IMR-90 (cell line): ENCODE measurements around the gene PLD2. TPM values are rescaled to one million over a fixed set of nuclear protein-coding genes. Genes with fewer than 3 reads are reported as not detected.

ENCODE experiments used
- ATAC-seq: fragments of 200-7000 bp; cut with Tn5 transposase; 2 replicates; pipeline ENCODE4 v1.9.1; 2020; ENCODE audit warnings: low read depth, mild to moderate bottlenecking, moderate library complexity
- BruUV-seq: library from RNA; stranded (reverse); fragments of 400-500 nt; replicated peaks from 2 replicates; lab custom pipeline; 2021; lab: Mats Ljungman, UMichigan
- CTCF ChIA-PET: fragments of 300-600 bp; formaldehyde crosslinking; extraction: SDS; loops from one replicate; lab custom pipeline; 2021; ENCODE audit warnings: antibody characterized with exemption; lab: Yijun Ruan, JAX
- POLR2A ChIA-PET: fragments of 300-600 bp; sonication (Branson Sonifier 250); formaldehyde crosslinking; loops from one replicate; lab custom pipeline; 2022; ENCODE audit warnings: antibody characterized with exemption; ENCODE audit not compliant: unreplicated experiment; lab: Charles Lee
- DNase-seq: peaks from one replicate; pipeline ENCODE4 v3.0.0; 2013
- H2AFZ ChIP-seq: replicated peaks from 2 replicates; pipeline ENCODE3; 2013; ENCODE audit warnings: low read length, mild to moderate bottlenecking; ENCODE audit not compliant: poor library complexity
- H2AK5ac ChIP-seq: 2 replicates; pipeline ENCODE4 v1.6.1; 2013; ENCODE audit warnings: low read depth, low read length, inconsistent platforms
- H2AK9ac ChIP-seq: replicated peaks from 2 replicates; pipeline ENCODE3; 2013; ENCODE audit warnings: mild to moderate bottlenecking, low read depth, low read length, moderate library complexity; ENCODE audit not compliant: poor library complexity
- H2BK120ac ChIP-seq: 2 replicates; pipeline ENCODE4 v1.6.1; 2013; ENCODE audit warnings: low read depth, low read length, inconsistent platforms
- H2BK15ac ChIP-seq: 3 replicates; pipeline ENCODE4 v1.6.1; 2013; ENCODE audit warnings: low read depth, low read length, inconsistent platforms
- H2BK20ac ChIP-seq: 2 replicates; pipeline ENCODE4 v1.6.1; 2013; ENCODE audit warnings: low read depth, mild to moderate bottlenecking, inconsistent platforms, low read length, moderate library complexity
- H2BK5ac ChIP-seq: 2 replicates; pipeline ENCODE4 v1.6.1; 2013; ENCODE audit warnings: mild to moderate bottlenecking, low read depth, low read length, inconsistent platforms; ENCODE audit not compliant: poor library complexity, severe bottlenecking
- H3K14ac ChIP-seq: replicated peaks from 2 replicates; pipeline ENCODE4 v1.6.1; 2013; ENCODE audit warnings: low read depth, low read length, inconsistent platforms
- H3K18ac ChIP-seq: 2 replicates; pipeline ENCODE4 v1.6.1; 2013; ENCODE audit warnings: low read depth, low read length, control low read depth
- H3K23ac ChIP-seq: 2 replicates; pipeline ENCODE4 v1.6.1; 2013; ENCODE audit warnings: low read depth, low read length, inconsistent platforms
- H3K27ac ChIP-seq: 2 replicates; pipeline ENCODE4 v1.5.1; 2013; ENCODE audit warnings: mild to moderate bottlenecking, control low read depth, low read length; ENCODE audit not compliant: insufficient read depth
- H3K27me3 ChIP-seq: 2 replicates; pipeline ENCODE4 v1.6.1; 2013; ENCODE audit warnings: low read length; ENCODE audit not compliant: control insufficient read depth, insufficient read depth
- H3K36me3 ChIP-seq: 2 replicates; pipeline ENCODE4 v1.6.1; 2013; ENCODE audit warnings: low read length, mixed read lengths; ENCODE audit not compliant: control insufficient read depth, insufficient read depth
- H3K4ac ChIP-seq: 2 replicates; pipeline ENCODE4 v1.6.1; 2013; ENCODE audit warnings: low read depth, low read length, inconsistent platforms
- H3K4me1 ChIP-seq: 2 replicates; pipeline ENCODE4 v1.6.1; 2013; ENCODE audit warnings: low read length, mixed read lengths; ENCODE audit not compliant: control insufficient read depth, insufficient read depth
- H3K4me2 ChIP-seq: 2 replicates; pipeline ENCODE4 v1.6.1; 2013; ENCODE audit warnings: low read depth, mild to moderate bottlenecking, control low read depth, low read length, moderate library complexity
- H3K4me3 ChIP-seq: 2 replicates; pipeline ENCODE4 v1.5.1; 2013; ENCODE audit warnings: low read depth, mild to moderate bottlenecking, control low read depth, low read length, moderate library complexity; ENCODE audit not compliant: insufficient read depth
- H3K56ac ChIP-seq: 2 replicates; pipeline ENCODE4 v1.6.1; 2013; ENCODE audit warnings: low read length, inconsistent platforms; ENCODE audit not compliant: insufficient read depth; ENCODE audit errors: extremely low read depth
- H3K79me1 ChIP-seq, 2 experiments: 2 replicates each; pipeline ENCODE4 v1.6.1; 2013; ENCODE audit warnings: low read length in 2 of 2, inconsistent platforms in 1 of 2, low read depth in 1 of 2
- H3K9ac ChIP-seq: 2 replicates; pipeline ENCODE4 v1.6.1; 2013; ENCODE audit warnings: low read depth, low read length, control low read depth
- H3K9me1 ChIP-seq: 2 replicates; pipeline ENCODE4 v1.6.1; 2013; ENCODE audit warnings: low read length, inconsistent platforms; ENCODE audit not compliant: insufficient read depth
- H3K9me3 ChIP-seq: 2 replicates; pipeline ENCODE4 v1.6.1; 2013; ENCODE audit warnings: low read length; ENCODE audit not compliant: control insufficient read depth, insufficient read depth
- H4K20me1 ChIP-seq: 2 replicates; pipeline ENCODE4 v1.6.1; 2013; ENCODE audit warnings: low read length, inconsistent platforms; ENCODE audit not compliant: insufficient read depth
- H4K5ac ChIP-seq: 2 replicates; pipeline ENCODE4 v1.6.1; 2013; ENCODE audit warnings: mild to moderate bottlenecking, low read depth, low read length, control low read depth
- H4K8ac ChIP-seq, 2 experiments: 2 replicates each; pipeline ENCODE4 v1.6.1; 2013; ENCODE audit warnings: low read depth in 2 of 2, low read length in 2 of 2, control low read depth in 1 of 2, inconsistent platforms in 1 of 2
- H4K91ac ChIP-seq: 2 replicates; pipeline ENCODE4 v1.6.1; 2013; ENCODE audit warnings: low read depth, low read length, inconsistent platforms; ENCODE audit not compliant: insufficient read depth
- CHD1 ChIP-seq: IDR thresholded peaks from 2 replicates; pipeline ENCODE4 v1.6.1; 2012; ENCODE audit warnings: low read depth, low read length, improper control_type of control experiment
- FOS ChIP-seq: fragments of 150-350 bp; IDR thresholded peaks from 2 replicates; pipeline ENCODE4 v1.6.1; 2016; ENCODE audit warnings: low read depth, low read length
- RAD21 ChIP-seq: IDR thresholded peaks from 2 replicates; pipeline ENCODE4 v1.6.1; 2012; ENCODE audit warnings: low read length, improper control_type of control experiment
- SMC3 ChIP-seq: fragments of 150-350 bp; IDR thresholded peaks from 2 replicates; pipeline ENCODE4 v1.6.1; 2016; ENCODE audit warnings: low read depth, mild to moderate bottlenecking, antibody characterized with exemption, low read length, moderate library complexity
- WGBS, 2 experiments: methylation state at CpG; one replicate each; pipeline versions ENCODE4 v1.1.5 to v1.1.7; 2013; ENCODE audit warnings: missing lambda C conversion rate in 2 of 2; ENCODE audit not compliant: insufficient read length in 1 of 2; ENCODE audit errors: extremely low coverage in 2 of 2; 5-methylcytosine and 5-hydroxymethylcytosine counted together
- dilution Hi-C: fragments of 300-500 bp; cut with HindIII; formaldehyde crosslinking; loops from one replicate; pipeline ENCODE4 v1.14.3; 2018; ENCODE audit warnings: low sequenced_read_pairs; ENCODE audit not compliant: unreplicated experiment
- in situ Hi-C: fragments of 300-500 bp; cut with MboI; formaldehyde crosslinking; loops from 3 replicates; pipeline ENCODE4 v1.14.3; 2019; ENCODE audit warnings: low sequenced_read_pairs, inconsistent platforms, mixed read lengths
- intact Hi-C: fragments of 100-400 bp; cut with micrococcal nuclease; formaldehyde crosslinking; loops from 2 replicates; pipeline ENCODE4 v1.10.0; 2022
- polyA plus RNA-seq, 3 experiments: library from polyadenylated mRNA; depleted of rRNA; stranded (reverse); fragments of >200 nt; gene quantifications; 2 replicates each; pipeline ENCODE4 v1.2.3, GENCODE V29; 2012; ENCODE audit warnings: low replicate concordance in 1 of 3
- total RNA-seq: library from RNA; depleted of rRNA; stranded (reverse); fragments of >200 nt; gene quantifications from 2 replicates; pipeline ENCODE4 v1.2.3, GENCODE V29; 2012

Gene PLD2
- total and polyA plus RNA-seq, 2 of the 4 experiments (the other 2 are of a cell fraction): 12.5 to 28.0 TPM

- Histone ChIP-seq H3K4me3 (no peak overlapping the region), H3K14ac (no peak overlapping the region), H4K20me1 (peaks cover 65% of the 10 kb centered on the region), H2BK20ac (no peak overlapping the region), H3K56ac (no peak overlapping the region), H3K79me1 (peaks cover 44 to 77% of the 10 kb centered on the region in 2 experiments), H3K4me2 (no peak overlapping the region), H2BK5ac (no peak overlapping the region), H3K9me3 (no peaks in the 10 kb centered on the region), H2AFZ (no peak overlapping the region), H2BK120ac (no peak overlapping the region), H4K91ac (no peak overlapping the region), H2BK15ac (no peak overlapping the region), H4K5ac (no peak overlapping the region), H3K36me3 (no peaks in the 10 kb centered on the region), H3K9me1 (peaks cover 17% of the 10 kb centered on the region), H2AK9ac (no peak overlapping the region), H3K18ac (no peak overlapping the region), H3K4ac (no peak overlapping the region), H2AK5ac (no peak overlapping the region), H3K4me1 (peaks cover 17% of the 10 kb centered on the region), H4K8ac (no peak overlapping the region), H3K23ac (no peak overlapping the region), H3K27me3 (no peaks in the 10 kb centered on the region), H3K9ac (no peak overlapping the region), H3K27ac (no peak overlapping the region)
- DNase-seq: no peak
- no peak for ATAC-seq
- in situ Hi-C loops: no loop called here
- TF ChIP-seq FOS: no peak
- TF ChIP-seq SMC3: no peak
- no peak for TF ChIP-seq CHD1
- TF ChIP-seq RAD21: no peak
- dilution Hi-C loops: no loop called here
- ChIA-PET POLR2A (no interaction called here), CTCF (no interaction called here)
- intact Hi-C loops: no loop called here
- no TSS peak for BruUV-seq
- no CpG with 5 or more reads among the region's 3 CpGs for WGBS, 2 experiments
Observed at GRCh38 chr17:4851084-4851483, 44.1 kb downstream of the PLD2 start.
